Liver (tissue), 9 donors: ENCODE data around the gene RNF133. TPM values are rescaled to one million over a fixed set of nuclear protein-coding genes. Genes with fewer than 3 reads are reported as not detected.

Source experiments
- DNase-seq: peaks from one replicate; pipeline ENCODE4 v3.0.0-alpha.2; 2017; ENCODE audit warnings: low spot score
- H3K27ac ChIP-seq, 2 donors: one replicate each; pipeline ENCODE4 v1.7.0; 2013; ENCODE audit warnings: inconsistent platforms in 2 of 2, low read length in 2 of 2, control low read depth in 1 of 2, low read depth in 1 of 2, mild to moderate bottlenecking in 1 of 2
- H3K27me3 ChIP-seq, 4 donors: one replicate each; pipeline versions ENCODE4 v1.6.1 to v1.7.0; 2013; ENCODE audit warnings: low read length in 3 of 4, inconsistent platforms in 1 of 4, mild to moderate bottlenecking in 1 of 4, moderate library complexity in 1 of 4; ENCODE audit not compliant: control insufficient read depth in 4 of 4, insufficient read depth in 4 of 4
- H3K36me3 ChIP-seq, 4 donors: one replicate each; pipeline versions ENCODE4 v1.6.1 to v1.7.0; 2013; ENCODE audit warnings: low read length in 3 of 4, mild to moderate bottlenecking in 3 of 4, low read depth in 1 of 4, moderate library complexity in 1 of 4; ENCODE audit not compliant: control insufficient read depth in 4 of 4, insufficient read depth in 3 of 4
- H3K4me1 ChIP-seq, 4 donors: one replicate each; pipeline versions ENCODE4 v1.6.1 to v1.7.0; 2013; ENCODE audit warnings: low read length in 3 of 4, mild to moderate bottlenecking in 3 of 4, moderate library complexity in 1 of 4; ENCODE audit not compliant: control insufficient read depth in 4 of 4, insufficient read depth in 4 of 4
- H3K4me3 ChIP-seq, 3 donors: one replicate each; pipeline versions ENCODE4 v1.6.1 to v1.7.0; 2013; ENCODE audit warnings: low read length in 3 of 3, control low read depth in 1 of 3, low read depth in 1 of 3, mild to moderate bottlenecking in 1 of 3
- H3K9ac ChIP-seq, 2 donors: one replicate each; pipeline ENCODE4 v1.7.0; 2013; ENCODE audit warnings: low read length in 2 of 2, mild to moderate bottlenecking in 2 of 2, moderate library complexity in 2 of 2, control low read depth in 1 of 2, low read depth in 1 of 2
- H3K9me3 ChIP-seq, 4 donors: one replicate each; pipeline versions ENCODE4 v1.6.1 to v1.7.0; 2013; ENCODE audit warnings: low read length in 3 of 4; ENCODE audit not compliant: control insufficient read depth in 4 of 4
- EGR1 ChIP-seq, 2 donors: IDR thresholded peaks; 2 replicates each; pipeline ENCODE4 v1.6.1; 2016 to 2018; ENCODE audit warnings: antibody characterized with exemption in 2 of 2, low read depth in 2 of 2
- FOXA1 ChIP-seq: IDR thresholded peaks from 2 replicates; pipeline ENCODE4 v1.6.1; 2016; ENCODE audit warnings: antibody characterized with exemption
- HNF4A ChIP-seq, 2 donors: conservative IDR thresholded peaks; 2 replicates each; pipeline ENCODE4 v1.6.1; 2016; ENCODE audit warnings: antibody characterized with exemption in 2 of 2, mild to moderate bottlenecking in 2 of 2
- HNF4G ChIP-seq: IDR thresholded peaks from 2 replicates; pipeline ENCODE4 v1.6.1; 2016; ENCODE audit warnings: antibody characterized with exemption
- JUND ChIP-seq, 2 donors: IDR thresholded peaks; 2 replicates each; pipeline ENCODE4 v1.6.1; 2016; ENCODE audit warnings: antibody characterized with exemption in 2 of 2
- NR2F2 ChIP-seq: IDR thresholded peaks from 2 replicates; pipeline ENCODE4 v1.6.1; 2016; ENCODE audit warnings: antibody characterized with exemption
- SP1 ChIP-seq: IDR thresholded peaks from 2 replicates; pipeline ENCODE4 v1.6.1; 2018; ENCODE audit warnings: antibody characterized with exemption, mild to moderate bottlenecking
- TAF1 ChIP-seq: conservative IDR thresholded peaks from 2 replicates; pipeline ENCODE4 v1.6.1; 2016; ENCODE audit warnings: antibody characterized with exemption, mild to moderate bottlenecking
- YY1 ChIP-seq: IDR thresholded peaks from 2 replicates; pipeline ENCODE4 v1.6.1; 2016; ENCODE audit warnings: antibody characterized with exemption, mild to moderate bottlenecking
- WGBS: extraction: QIAGEN DNeasy Blood & Tissue Kit; methylation state at CpG from one replicate; pipeline ENCODE4 v1.1.7; 2013; 5-methylcytosine and 5-hydroxymethylcytosine counted together
- polyA plus RNA-seq, 2 donors: library from polyadenylated mRNA; stranded (reverse) in 1 of 2; unstranded in 1 of 2; fragments of 200-250 nt in 1 of 2; fragments of >200 nt in 1 of 2; fragmentation: Nextera tagmentation in 1 of 2; extraction: Ambion mirVana in 1 of 2; gene quantifications; one replicate each; pipeline versions ENCODE4 v1.2.1 to v1.2.3, GENCODE V29; 2013 to 2015
- total RNA-seq, 2 donors: library from RNA; depleted of rRNA; stranded (reverse); fragments of >200 nt; gene quantifications; one replicate each; pipeline ENCODE4 v1.2.3, GENCODE V29; 2014
- TF ChIP-seq, protein P1 (sequence below): fragments of 150-350 bp; IDR thresholded peaks from 2 replicates; pipeline ENCODE4 v1.5.1; 2017; ENCODE audit warnings: improper control_type of control experiment, low read depth, low read length; ENCODE audit not compliant: missing input control
- TF ChIP-seq, protein P2 (sequence below): IDR thresholded peaks from 2 replicates; pipeline ENCODE4 v1.6.1; 2016; ENCODE audit warnings: antibody characterized with exemption
- TF ChIP-seq, protein P3 (sequence below): IDR thresholded peaks from 2 replicates; pipeline ENCODE4 v1.6.1; 2016; ENCODE audit warnings: antibody characterized with exemption, mild to moderate bottlenecking
- TF ChIP-seq, protein P4 (sequence below): IDR thresholded peaks from 2 replicates; pipeline ENCODE4 v1.6.1; 2016; ENCODE audit warnings: antibody characterized with exemption
- donor health status: healthy.
- donor health status: healthy.
- donor health status: healthy.
- donor health status: healthy.
- donor health status: healthy.

Gene RNF133
- total and polyA plus RNA-seq, 4 donors = 0.14 to 2.8 TPM; not detected in 2

DNA sequence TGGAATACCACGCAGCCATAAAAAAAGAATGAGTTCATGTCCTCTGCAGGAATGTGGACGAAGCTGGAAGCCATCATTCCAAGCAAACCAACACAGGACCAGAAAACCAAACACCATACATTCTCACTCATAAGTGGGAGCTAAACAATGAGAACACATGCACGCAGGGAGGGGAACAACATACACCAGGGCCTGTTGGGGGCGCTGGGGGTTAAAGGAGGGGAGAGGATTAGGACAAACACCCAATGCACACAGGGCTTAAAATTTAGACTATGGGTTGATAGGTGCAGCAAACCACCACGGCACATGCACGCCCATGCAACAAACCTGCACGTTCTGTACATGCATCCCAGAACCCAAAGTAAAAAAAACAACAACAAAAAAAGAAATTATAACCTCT, 23.3 kb downstream of the RNF133 start:
- TF ChIP-seq, protein P1, sequence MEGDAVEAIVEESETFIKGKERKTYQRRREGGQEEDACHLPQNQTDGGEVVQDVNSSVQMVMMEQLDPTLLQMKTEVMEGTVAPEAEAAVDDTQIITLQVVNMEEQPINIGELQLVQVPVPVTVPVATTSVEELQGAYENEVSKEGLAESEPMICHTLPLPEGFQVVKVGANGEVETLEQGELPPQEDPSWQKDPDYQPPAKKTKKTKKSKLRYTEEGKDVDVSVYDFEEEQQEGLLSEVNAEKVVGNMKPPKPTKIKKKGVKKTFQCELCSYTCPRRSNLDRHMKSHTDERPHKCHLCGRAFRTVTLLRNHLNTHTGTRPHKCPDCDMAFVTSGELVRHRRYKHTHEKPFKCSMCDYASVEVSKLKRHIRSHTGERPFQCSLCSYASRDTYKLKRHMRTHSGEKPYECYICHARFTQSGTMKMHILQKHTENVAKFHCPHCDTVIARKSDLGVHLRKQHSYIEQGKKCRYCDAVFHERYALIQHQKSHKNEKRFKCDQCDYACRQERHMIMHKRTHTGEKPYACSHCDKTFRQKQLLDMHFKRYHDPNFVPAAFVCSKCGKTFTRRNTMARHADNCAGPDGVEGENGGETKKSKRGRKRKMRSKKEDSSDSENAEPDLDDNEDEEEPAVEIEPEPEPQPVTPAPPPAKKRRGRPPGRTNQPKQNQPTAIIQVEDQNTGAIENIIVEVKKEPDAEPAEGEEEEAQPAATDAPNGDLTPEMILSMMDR = no peak
- TF ChIP-seq HNF4A (conservative IDR thresholded peaks at IDR 0.05) (no peak), NR2F2 (no peak), YY1 (no peak)
- TF ChIP-seq, protein P2, sequence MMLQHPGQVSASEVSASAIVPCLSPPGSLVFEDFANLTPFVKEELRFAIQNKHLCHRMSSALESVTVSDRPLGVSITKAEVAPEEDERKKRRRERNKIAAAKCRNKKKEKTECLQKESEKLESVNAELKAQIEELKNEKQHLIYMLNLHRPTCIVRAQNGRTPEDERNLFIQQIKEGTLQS = no peak
- H3K9ac ChIP-seq = no peak overlapping the region
- H3K9me3 ChIP-seq = no peaks in the 10 kb centered on the region
- 94% methylated on average over 7 of the region's 7 CpGs for WGBS
- no peak overlapping the region for H3K27ac ChIP-seq
- no peaks in the 10 kb centered on the region for H3K27me3 ChIP-seq
- H3K4me3 ChIP-seq = no peak overlapping the region
- no peaks in the 10 kb centered on the region for H3K4me1 ChIP-seq
- H3K36me3 ChIP-seq = no peaks in the 10 kb centered on the region
- no peak for DNase-seq

DNA sequence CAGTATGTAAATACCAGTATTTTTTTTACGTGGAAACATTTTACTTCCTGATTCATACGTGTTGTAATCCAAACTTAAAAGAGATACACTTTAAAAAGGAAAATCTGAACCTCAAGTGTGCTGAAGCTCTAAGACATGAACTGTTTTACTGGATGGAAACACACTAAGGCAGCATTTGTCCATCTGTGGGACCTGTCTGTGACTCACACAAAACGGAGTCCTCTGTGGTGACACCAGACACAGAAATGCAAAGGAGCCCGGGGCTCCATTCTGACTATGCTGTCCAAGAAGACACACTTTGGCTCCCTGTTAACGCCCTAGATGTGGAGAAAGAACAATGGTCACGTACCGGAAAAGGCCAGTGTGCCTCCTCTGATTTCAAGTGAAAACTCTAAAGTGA, 23.9 kb downstream of the RNF133 start:
- WGBS = 83% methylated on average over 7 of the region's 7 CpGs
- TF ChIP-seq, protein P2 = no peak
- TF ChIP-seq FOXA1 = no peak
- TF ChIP-seq, protein P3, sequence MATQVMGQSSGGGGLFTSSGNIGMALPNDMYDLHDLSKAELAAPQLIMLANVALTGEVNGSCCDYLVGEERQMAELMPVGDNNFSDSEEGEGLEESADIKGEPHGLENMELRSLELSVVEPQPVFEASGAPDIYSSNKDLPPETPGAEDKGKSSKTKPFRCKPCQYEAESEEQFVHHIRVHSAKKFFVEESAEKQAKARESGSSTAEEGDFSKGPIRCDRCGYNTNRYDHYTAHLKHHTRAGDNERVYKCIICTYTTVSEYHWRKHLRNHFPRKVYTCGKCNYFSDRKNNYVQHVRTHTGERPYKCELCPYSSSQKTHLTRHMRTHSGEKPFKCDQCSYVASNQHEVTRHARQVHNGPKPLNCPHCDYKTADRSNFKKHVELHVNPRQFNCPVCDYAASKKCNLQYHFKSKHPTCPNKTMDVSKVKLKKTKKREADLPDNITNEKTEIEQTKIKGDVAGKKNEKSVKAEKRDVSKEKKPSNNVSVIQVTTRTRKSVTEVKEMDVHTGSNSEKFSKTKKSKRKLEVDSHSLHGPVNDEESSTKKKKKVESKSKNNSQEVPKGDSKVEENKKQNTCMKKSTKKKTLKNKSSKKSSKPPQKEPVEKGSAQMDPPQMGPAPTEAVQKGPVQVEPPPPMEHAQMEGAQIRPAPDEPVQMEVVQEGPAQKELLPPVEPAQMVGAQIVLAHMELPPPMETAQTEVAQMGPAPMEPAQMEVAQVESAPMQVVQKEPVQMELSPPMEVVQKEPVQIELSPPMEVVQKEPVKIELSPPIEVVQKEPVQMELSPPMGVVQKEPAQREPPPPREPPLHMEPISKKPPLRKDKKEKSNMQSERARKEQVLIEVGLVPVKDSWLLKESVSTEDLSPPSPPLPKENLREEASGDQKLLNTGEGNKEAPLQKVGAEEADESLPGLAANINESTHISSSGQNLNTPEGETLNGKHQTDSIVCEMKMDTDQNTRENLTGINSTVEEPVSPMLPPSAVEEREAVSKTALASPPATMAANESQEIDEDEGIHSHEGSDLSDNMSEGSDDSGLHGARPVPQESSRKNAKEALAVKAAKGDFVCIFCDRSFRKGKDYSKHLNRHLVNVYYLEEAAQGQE = no peak
- no peak for TF ChIP-seq EGR1 (IDR thresholded peaks at IDR 0.05; ENCODE audit: low read depth in 2 of 2)
- TF ChIP-seq, protein P1 = no peak
- TF ChIP-seq HNF4G = no peak
- no peak for TF ChIP-seq TAF1
- no peak for TF ChIP-seq SP1
- no peak for TF ChIP-seq YY1
- TF ChIP-seq, protein P4, sequence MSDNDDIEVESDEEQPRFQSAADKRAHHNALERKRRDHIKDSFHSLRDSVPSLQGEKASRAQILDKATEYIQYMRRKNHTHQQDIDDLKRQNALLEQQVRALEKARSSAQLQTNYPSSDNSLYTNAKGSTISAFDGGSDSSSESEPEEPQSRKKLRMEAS = no peak
- TF ChIP-seq HNF4A (conservative IDR thresholded peaks at IDR 0.05) = no peak
- no peak for TF ChIP-seq NR2F2
- no peak for TF ChIP-seq JUND (IDR thresholded peaks at IDR 0.05)
- no peak overlapping the region for H3K4me3 ChIP-seq
- no peaks in the 10 kb centered on the region for H3K36me3 ChIP-seq
- H3K4me1 ChIP-seq = no peaks in the 10 kb centered on the region
- DNase-seq = no peak
- H3K27ac ChIP-seq = no peak overlapping the region
- H3K9ac ChIP-seq = no peak overlapping the region
- no peaks in the 10 kb centered on the region for H3K9me3 ChIP-seq
- no peaks in the 10 kb centered on the region for H3K27me3 ChIP-seq
